Upper lobe of left lung (tissue), 4 donors: Measurements from ENCODE around the gene RCSD1.

Experiments used
- CTCF ChIP-seq, 6 experiments: fragments of 450-650 bp in 4 of 6; fragments of 200-600 bp in 2 of 6; sonication (generic) in 2 of 6; IDR thresholded peaks; one replicate each; pipeline ENCODE4 v1.5.1; 2016 to 2019; ENCODE audit warnings: antibody characterized with exemption in 6 of 6
- POLR2A ChIP-seq, 4 donors: fragments of 450-650 bp; IDR thresholded peaks; one replicate each; pipeline ENCODE4 v1.5.1; 2016 to 2017; ENCODE audit warnings: antibody characterized with exemption in 4 of 4, mild to moderate bottlenecking in 2 of 4

DNA sequence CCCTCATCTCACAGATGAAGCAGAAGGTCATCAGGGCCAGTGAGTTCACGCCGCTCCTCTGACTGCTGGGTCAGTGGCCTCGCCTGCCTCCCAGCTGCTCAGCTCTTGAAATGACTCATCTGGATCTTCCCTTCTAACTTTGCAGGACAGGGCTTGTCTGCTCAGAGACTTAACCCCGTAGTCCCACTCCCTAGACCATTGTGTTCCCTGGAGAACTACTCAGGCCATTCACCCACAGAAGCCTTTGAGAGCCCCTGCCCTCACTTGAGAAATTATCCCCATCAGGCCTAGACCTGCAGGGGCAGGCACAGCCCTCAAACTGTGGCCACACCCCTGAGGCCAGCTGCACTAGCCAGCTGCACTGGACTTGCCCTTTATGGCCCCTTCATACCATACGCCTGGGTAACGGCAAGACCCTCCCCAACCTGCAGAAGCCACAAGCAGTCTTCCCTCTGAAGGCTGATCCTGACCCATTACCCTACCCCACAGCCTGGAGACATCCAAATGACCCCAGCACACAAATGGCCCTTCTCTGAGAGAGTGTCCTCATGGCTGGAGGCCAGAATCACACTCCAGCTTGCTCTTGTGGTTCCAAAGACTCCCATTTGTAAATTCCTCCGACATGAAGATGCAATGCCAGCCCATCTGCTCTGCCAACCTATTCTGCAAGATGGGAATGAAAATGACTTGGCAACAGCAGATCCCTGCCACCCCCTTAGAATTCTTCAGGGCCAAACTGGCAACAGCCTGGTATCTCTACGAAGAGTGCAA, 33.2 kb downstream of the RCSD1 start:
- TF ChIP-seq CTCF (IDR thresholded peaks at IDR 0.05) (no peak), POLR2A (IDR thresholded peaks at IDR 0.05) (no peak)
